ENCODE data around the gene AS3MT.

The AS3MT gene

GRCh38 chr10:102856758-102857424 lies 12.4 kb upstream of the AS3MT start:
- no peak for DNase-seq

- no peak for DNase-seq
These were observed 9.4 kb upstream of the AS3MT start for GRCh38 chr10:102859911-102860310.

GRCh38 chr10:102863660-102864059 lies 5.6 kb upstream of the AS3MT start:
- no peak for DNase-seq

- DNase-seq: no peak
These were observed 3.6 kb upstream of the AS3MT start for GRCh38 chr10:102865620-102866019.

- DNase-seq: no peak
These were observed 386 bp upstream of the AS3MT start for GRCh38 chr10:102868911-102869257.

GRCh38 chr10:102870221-102870620 lies 951 bp downstream of the AS3MT start:
- no peak for DNase-seq

- no peak for DNase-seq
These were observed 2.9 kb downstream of the AS3MT start for GRCh38 chr10:102872163-102872562.

- no peak for DNase-seq
These were observed 7.5 kb downstream of the AS3MT start for GRCh38 chr10:102876747-102877153.

GRCh38 chr10:102878629-102879028 lies 9.4 kb downstream of the AS3MT start:
- DNase-seq: no peak

GRCh38 chr10:102880256-102880655 lies 11.0 kb downstream of the AS3MT start:
- DNase-seq: no peak

- no peak for DNase-seq
These were observed 18.8 kb downstream of the AS3MT start for GRCh38 chr10:102888048-102888447.

- no peak for DNase-seq
These were observed 25.4 kb downstream of the AS3MT start for GRCh38 chr10:102894466-102895213.

GRCh38 chr10:102900006-102900405 lies 30.7 kb downstream of the AS3MT start:
- no peak for DNase-seq

GRCh38 chr10:102904346-102904745 lies 35.1 kb downstream of the AS3MT start:
- DNase-seq: no peak

GRCh38 chr10:102906507-102906906 lies 37.2 kb downstream of the AS3MT start:
- DNase-seq: no peak

GRCh38 chr10:102914781-102915180 lies 45.5 kb downstream of the AS3MT start:
- no peak for DNase-seq

GRCh38 chr10:102916173-102916572 lies 46.9 kb downstream of the AS3MT start:
- DNase-seq: no peak

GRCh38 chr10:102917314-102917961 lies 48.2 kb downstream of the AS3MT start:
- DNase-seq: peak; percentile 84

GRCh38 chr10:102917962-102918816 lies 48.9 kb downstream of the AS3MT start, which contains the start of gene CNNM2:
CNNM2 (plus strand) TSS chr10:102918294; CDS start chr10:102918481, 187 bp downstream.
- DNase-seq: peak; percentile 99

GRCh38 chr10:102918817-102919245 lies 49.6 kb downstream of the AS3MT start:
- peak; percentile 53 for DNase-seq

- DNase-seq: no peak
These were observed 50.1 kb downstream of the AS3MT start for GRCh38 chr10:102919246-102919959.

Measured in activated CD4-positive, CD25-positive, alpha-beta regulatory T cell treated with anti-CD3 and anti-CD28 coated beads, Interleukin-2, amount 50 U/mL, for 72 hours (primary cell).